SU-DHL-6 (cell line): ENCODE measurements around the gene ARHGEF1.

ENCODE experiments used
- H2AFZ ChIP-seq: fragments of 200-600 bp; sonication (generic); 2 replicates; pipeline ENCODE4 v1.6.1; 2014; ENCODE audit warnings: low read depth, mild to moderate bottlenecking, moderate library complexity, mixed read lengths, antibody characterized with exemption, low read length; ENCODE audit not compliant: severe bottlenecking
- H3F3A ChIP-seq: fragments of 200-600 bp; shearing (Covaris generic); 2 replicates; pipeline ENCODE4 v1.6.0; 2016; ENCODE audit warnings: antibody characterized with exemption, mild to moderate bottlenecking; ENCODE audit not compliant: insufficient read depth
- H3K27ac ChIP-seq: fragments of 200-600 bp; sonication (generic); 2 replicates; pipeline ENCODE4 v1.5.1; 2016; ENCODE audit warnings: low read depth, mild to moderate bottlenecking, low read length, moderate library complexity, mixed read lengths
- H3K27me3 ChIP-seq: fragments of 200-600 bp; sonication (generic), shearing (Covaris generic); 2 replicates; pipeline ENCODE4 v1.6.0; 2014; ENCODE audit warnings: mild to moderate bottlenecking, low read length
- H3K36me3 ChIP-seq: fragments of 200-600 bp; sonication (generic); 2 replicates; pipeline ENCODE4 v1.6.1; 2014; ENCODE audit warnings: mild to moderate bottlenecking, low read length, mixed read lengths
- H3K4me2 ChIP-seq: fragments of 300-600, 200-600 bp; shearing (Covaris generic), sonication (generic); 2 replicates; pipeline ENCODE4 v1.6.0; 2014; ENCODE audit warnings: low read length, low read depth, mild to moderate bottlenecking; ENCODE audit not compliant: poor library complexity, severe bottlenecking
- H3K4me3 ChIP-seq: fragments of 200-600 bp; sonication (generic); 2 replicates; pipeline ENCODE4 v1.5.1; 2014; ENCODE audit warnings: antibody characterized with exemption, low read length, mild to moderate bottlenecking, mixed read lengths; ENCODE audit not compliant: insufficient read depth, poor library complexity, severe bottlenecking
- H3K79me2 ChIP-seq: fragments of 200-600 bp; sonication (generic); 2 replicates; pipeline ENCODE4 v1.6.1; 2014; ENCODE audit warnings: mild to moderate bottlenecking, low read length, moderate library complexity; ENCODE audit not compliant: insufficient read depth
- H3K9ac ChIP-seq: fragments of 200-600 bp; sonication (generic); 2 replicates; pipeline ENCODE4 v1.7.0; 2014; ENCODE audit warnings: mild to moderate bottlenecking, low read length
- H3K9me2 ChIP-seq: fragments of 200-600 bp; sonication (generic); replicated peaks from 2 replicates; pipeline ENCODE4 v1.6.1; 2014; ENCODE audit warnings: low read length; ENCODE audit not compliant: insufficient read depth
- H3K9me3 ChIP-seq: fragments of 200-600 bp; sonication (generic); 2 replicates; pipeline ENCODE4 v1.6.1; 2014; ENCODE audit warnings: low read length, mixed read lengths; ENCODE audit not compliant: insufficient read depth
- H4K20me1 ChIP-seq: fragments of 200-600 bp; sonication (generic); 2 replicates; pipeline ENCODE4 v1.6.1; 2014; ENCODE audit warnings: low read depth, mild to moderate bottlenecking, antibody characterized with exemption, low read length, moderate library complexity, mixed read lengths
- EZH2phosphoT487 ChIP-seq: fragments of 200-600 bp; sonication (generic), shearing (Covaris generic); conservative IDR thresholded peaks from 2 replicates; pipeline ENCODE4 v1.6.1; 2018; ENCODE audit warnings: mild to moderate bottlenecking, antibody characterized with exemption, low read length, moderate library complexity, mixed read lengths
- TF ChIP-seq, protein P1 (sequence below): fragments of 200-600 bp; sonication (generic); IDR thresholded peaks from one replicate; pipeline ENCODE4 v1.5.1; 2017; ENCODE audit warnings: antibody characterized with exemption, mild to moderate bottlenecking, low read length, moderate library complexity; ENCODE audit not compliant: insufficient read depth, poor library complexity, severe bottlenecking

The ARHGEF1 gene

GRCh38 chr19:41843371-41843770, 39.6 kb upstream of the ARHGEF1 start:
- Histone ChIP-seq H3K27me3 (no peaks in the 10 kb centered on the region), H3K27ac (no peak overlapping the region), H3K4me3 (no peak overlapping the region), H3K9me2 (no peaks in the 10 kb centered on the region), H3K79me2 (no peaks in the 10 kb centered on the region), H2AFZ (no peak overlapping the region), H3K9ac (no peak overlapping the region), H4K20me1 (no peaks in the 10 kb centered on the region), H3K4me2 (no peak overlapping the region), H3K9me3 (no peaks in the 10 kb centered on the region), H3F3A (no peaks in the 10 kb centered on the region), H3K36me3 (no peaks in the 10 kb centered on the region)
- TF ChIP-seq, protein P1, sequence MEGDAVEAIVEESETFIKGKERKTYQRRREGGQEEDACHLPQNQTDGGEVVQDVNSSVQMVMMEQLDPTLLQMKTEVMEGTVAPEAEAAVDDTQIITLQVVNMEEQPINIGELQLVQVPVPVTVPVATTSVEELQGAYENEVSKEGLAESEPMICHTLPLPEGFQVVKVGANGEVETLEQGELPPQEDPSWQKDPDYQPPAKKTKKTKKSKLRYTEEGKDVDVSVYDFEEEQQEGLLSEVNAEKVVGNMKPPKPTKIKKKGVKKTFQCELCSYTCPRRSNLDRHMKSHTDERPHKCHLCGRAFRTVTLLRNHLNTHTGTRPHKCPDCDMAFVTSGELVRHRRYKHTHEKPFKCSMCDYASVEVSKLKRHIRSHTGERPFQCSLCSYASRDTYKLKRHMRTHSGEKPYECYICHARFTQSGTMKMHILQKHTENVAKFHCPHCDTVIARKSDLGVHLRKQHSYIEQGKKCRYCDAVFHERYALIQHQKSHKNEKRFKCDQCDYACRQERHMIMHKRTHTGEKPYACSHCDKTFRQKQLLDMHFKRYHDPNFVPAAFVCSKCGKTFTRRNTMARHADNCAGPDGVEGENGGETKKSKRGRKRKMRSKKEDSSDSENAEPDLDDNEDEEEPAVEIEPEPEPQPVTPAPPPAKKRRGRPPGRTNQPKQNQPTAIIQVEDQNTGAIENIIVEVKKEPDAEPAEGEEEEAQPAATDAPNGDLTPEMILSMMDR, result no peak
- no peak for TF ChIP-seq EZH2phosphoT487

- Histone ChIP-seq H3F3A (no peaks in the 10 kb centered on the region), H3K9me2 (no peaks in the 10 kb centered on the region), H3K9me3 (no peaks in the 10 kb centered on the region), H4K20me1 (no peaks in the 10 kb centered on the region), H3K9ac (no peak within 1 kb of the TSS), H3K36me3 (no peaks in the 10 kb centered on the region), H3K79me2 (no peaks in the 10 kb centered on the region), H2AFZ (no peak within 1 kb of the TSS), H3K4me2 (no peak within 1 kb of the TSS), H3K4me3 (no peak within 1 kb of the TSS), H3K27ac (no peak within 1 kb of the TSS), H3K27me3 (no peaks in the 10 kb centered on the region)
- TF ChIP-seq, protein P1, result no peak
- no peak for TF ChIP-seq EZH2phosphoT487
Observed at GRCh38 chr19:41844601-41845000, 38.4 kb upstream of the ARHGEF1 start, which contains the start of gene LYPD4. Gene LYPD4 (minus strand): TSS chr19:41844683. CDS start chr19:41839285, 5,398 bp downstream.

DNA sequence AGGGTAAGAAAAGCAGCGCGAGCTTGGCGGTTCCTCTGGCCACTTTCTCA, 38.2 kb upstream of the ARHGEF1 start, which contains the start of gene DMRTC2:
DMRTC2 (plus strand) TSS at position 42 of the 50 bp plus-strand sequence. CDS start 2,387 bp downstream, outside the sequence.
- Histone ChIP-seq H3K36me3 (no peaks in the 10 kb centered on the region), H3K9me3 (no peaks in the 10 kb centered on the region), H3K4me2 (no peak within 1 kb of the TSS), H3K27ac (no peak within 1 kb of the TSS), H4K20me1 (no peaks in the 10 kb centered on the region), H3K9me2 (no peaks in the 10 kb centered on the region), H2AFZ (no peak within 1 kb of the TSS), H3K79me2 (no peaks in the 10 kb centered on the region), H3F3A (no peaks in the 10 kb centered on the region), H3K4me3 (no peak within 1 kb of the TSS), H3K27me3 (no peaks in the 10 kb centered on the region), H3K9ac (no peak within 1 kb of the TSS)
- no peak for TF ChIP-seq EZH2phosphoT487
- TF ChIP-seq, protein P1, result no peak

- Histone ChIP-seq H3K4me3 (no peak overlapping the region), H3F3A (no peaks in the 10 kb centered on the region), H3K27me3 (no peaks in the 10 kb centered on the region), H3K9ac (no peak overlapping the region), H3K9me2 (no peaks in the 10 kb centered on the region), H3K36me3 (no peaks in the 10 kb centered on the region), H3K9me3 (no peaks in the 10 kb centered on the region), H4K20me1 (no peaks in the 10 kb centered on the region), H2AFZ (no peak overlapping the region), H3K79me2 (no peaks in the 10 kb centered on the region), H3K4me2 (no peak overlapping the region), H3K27ac (no peak overlapping the region)
- TF ChIP-seq, protein P1, result no peak
- no peak for TF ChIP-seq EZH2phosphoT487
Observed at GRCh38 chr19:41845051-41845590, 37.9 kb upstream of the ARHGEF1 start.
